BJ (cell line): ENCODE data around the gene PEPD. TPM values are rescaled to one million over a fixed set of nuclear protein-coding genes. Genes with fewer than 3 reads are reported as not detected.

Experiments
- CTCF ChIA-PET: fragments of 350-600 bp; formaldehyde crosslinking; extraction: SDS; loops from one replicate; lab custom pipeline; 2021; ENCODE audit warnings: antibody characterized with exemption, inconsistent platforms; lab: Yijun Ruan, JAX
- POLR2A ChIA-PET: fragments of 300-600 bp; sonication (Branson Sonifier 250); formaldehyde crosslinking; extraction: SDS; loops from one replicate; lab custom pipeline; 2021; ENCODE audit warnings: antibody characterized with exemption; lab: Charles Lee
- DNase-seq: peaks from one replicate; pipeline ENCODE4 v3.0.0-alpha.2; 2011; ENCODE audit warnings: low read depth
- H3K27me3 ChIP-seq: 2 replicates; pipeline ENCODE4 v1.6.0; 2011; ENCODE audit warnings: low read length; ENCODE audit not compliant: control insufficient read depth, insufficient read depth
- H3K36me3 ChIP-seq: 2 replicates; pipeline ENCODE4 v1.5.1; 2011; ENCODE audit warnings: low read length; ENCODE audit not compliant: control insufficient read depth, insufficient read depth
- H3K4me3 ChIP-seq: 2 replicates; pipeline ENCODE4 v1.5.1; 2011; ENCODE audit warnings: low read depth, mild to moderate bottlenecking, control low read depth, low read length
- polyA plus RNA-seq: library from polyadenylated mRNA; depleted of rRNA; stranded (reverse); fragments of >200 nt; gene quantifications from 2 replicates; pipeline ENCODE4 v1.2.3, GENCODE V29; 2011
- TF ChIP-seq, protein P1 (sequence below): IDR thresholded peaks from 2 replicates; pipeline ENCODE4 v1.5.1; 2011; ENCODE audit warnings: low read depth, mild to moderate bottlenecking, control low read depth, inconsistent platforms, low read length, moderate library complexity; ENCODE audit not compliant: insufficient read depth

PEPD gene
- polyA plus RNA-seq, 1 experiment: 97.6 TPM

DNA sequence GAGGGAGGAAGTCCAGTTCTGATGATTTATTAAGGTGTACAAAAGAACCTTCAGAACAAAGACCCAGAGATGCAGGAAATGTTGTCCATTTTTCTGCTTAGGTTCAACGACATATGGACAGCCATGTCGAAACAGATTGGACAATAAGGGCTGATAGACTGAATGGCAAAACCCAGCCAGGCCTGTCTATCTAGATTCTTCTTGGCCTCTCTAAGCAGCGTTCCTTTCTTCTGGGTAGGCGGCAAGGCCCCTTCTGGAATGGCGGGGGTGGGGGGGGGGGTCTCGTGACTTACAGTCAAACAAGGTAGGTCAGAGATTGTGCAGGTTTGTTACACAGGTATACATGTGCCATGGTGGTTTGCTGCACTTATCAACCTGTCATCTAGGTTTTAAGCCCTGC is 39.7 kb upstream of the PEPD start:
- ChIA-PET CTCF (interaction anchor here (0.6 kb wide), 1 partner anchor 321 kb away, joined by 3 read pairs; no protein-coding TSS in a partner anchor), POLR2A (no interaction called here)
- TF ChIP-seq, protein P1, sequence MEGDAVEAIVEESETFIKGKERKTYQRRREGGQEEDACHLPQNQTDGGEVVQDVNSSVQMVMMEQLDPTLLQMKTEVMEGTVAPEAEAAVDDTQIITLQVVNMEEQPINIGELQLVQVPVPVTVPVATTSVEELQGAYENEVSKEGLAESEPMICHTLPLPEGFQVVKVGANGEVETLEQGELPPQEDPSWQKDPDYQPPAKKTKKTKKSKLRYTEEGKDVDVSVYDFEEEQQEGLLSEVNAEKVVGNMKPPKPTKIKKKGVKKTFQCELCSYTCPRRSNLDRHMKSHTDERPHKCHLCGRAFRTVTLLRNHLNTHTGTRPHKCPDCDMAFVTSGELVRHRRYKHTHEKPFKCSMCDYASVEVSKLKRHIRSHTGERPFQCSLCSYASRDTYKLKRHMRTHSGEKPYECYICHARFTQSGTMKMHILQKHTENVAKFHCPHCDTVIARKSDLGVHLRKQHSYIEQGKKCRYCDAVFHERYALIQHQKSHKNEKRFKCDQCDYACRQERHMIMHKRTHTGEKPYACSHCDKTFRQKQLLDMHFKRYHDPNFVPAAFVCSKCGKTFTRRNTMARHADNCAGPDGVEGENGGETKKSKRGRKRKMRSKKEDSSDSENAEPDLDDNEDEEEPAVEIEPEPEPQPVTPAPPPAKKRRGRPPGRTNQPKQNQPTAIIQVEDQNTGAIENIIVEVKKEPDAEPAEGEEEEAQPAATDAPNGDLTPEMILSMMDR: no peak
- no peak for DNase-seq
- H3K36me3 ChIP-seq: no peaks in the 10 kb centered on the region
- no peaks in the 10 kb centered on the region; the same call in 1 of the 2 replicates for H3K27me3 ChIP-seq
- H3K4me3 ChIP-seq: no peak overlapping the region

GRCh38 chr19:33559996-33560395 is 38.4 kb upstream of the PEPD start:
- POLR2A ChIA-PET: no interaction called here
- H3K4me3 ChIP-seq: no peak overlapping the region
- TF ChIP-seq, protein P1: no peak
- H3K27me3 ChIP-seq: no peaks in the 10 kb centered on the region; the same call in 1 of the 2 replicates
- no peak for DNase-seq
- CTCF ChIA-PET: no interaction called here
- no peaks in the 10 kb centered on the region for H3K36me3 ChIP-seq

DNA sequence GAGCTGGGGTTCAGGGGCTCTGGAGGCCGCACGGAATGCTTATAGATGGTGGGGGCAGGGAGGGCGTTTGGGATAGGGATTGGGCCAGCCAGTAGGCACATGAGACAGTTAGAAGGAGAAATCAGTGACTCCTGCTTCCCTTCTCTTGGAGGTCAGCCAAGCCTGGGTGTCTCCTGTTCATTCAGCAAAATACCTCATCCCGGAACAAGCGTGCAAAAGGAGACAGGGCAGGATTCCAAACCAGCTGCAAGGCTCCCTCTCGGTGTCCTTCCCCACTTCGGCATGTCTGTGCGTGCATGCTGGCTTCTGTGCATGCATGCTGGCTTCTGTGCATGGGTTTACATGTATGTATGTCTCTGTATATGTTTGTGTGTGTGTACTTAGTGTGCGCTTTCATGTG is 37.3 kb upstream of the PEPD start:
- DNase-seq: no peak
- H3K36me3 ChIP-seq: no peaks in the 10 kb centered on the region
- no peak overlapping the region for H3K4me3 ChIP-seq
- TF ChIP-seq, protein P1: no peak
- CTCF ChIA-PET: no interaction called here
- POLR2A ChIA-PET: no interaction called here
- H3K27me3 ChIP-seq: no peaks in the 10 kb centered on the region; the same call in 1 of the 2 replicates

DNA sequence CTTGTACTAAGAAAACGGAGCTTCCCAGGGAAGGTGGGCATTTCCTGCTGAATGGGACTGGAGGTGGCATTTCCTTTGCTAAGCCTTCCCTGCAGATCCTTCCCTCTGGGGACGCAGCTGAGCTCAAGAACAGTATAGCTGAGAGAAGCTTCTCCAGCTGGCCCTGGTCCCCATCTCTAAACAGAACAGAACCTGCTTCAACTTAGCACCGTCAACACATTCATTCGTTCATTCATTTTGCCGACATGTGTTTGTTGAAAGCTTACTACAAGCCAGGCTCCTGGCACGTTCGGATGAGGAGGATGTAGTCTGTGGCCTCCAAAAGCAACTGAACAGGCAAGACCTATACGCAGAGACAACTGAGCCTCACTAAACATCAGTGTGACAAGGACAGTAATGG is 36.6 kb upstream of the PEPD start:
- Histone ChIP-seq H3K27me3 (no peaks in the 10 kb centered on the region; the same call in 1 of the 2 replicates), H3K4me3 (no peak overlapping the region), H3K36me3 (no peaks in the 10 kb centered on the region)
- ChIA-PET CTCF (no interaction called here), POLR2A (no interaction called here)
- DNase-seq: no peak
- TF ChIP-seq, protein P1: no peak

GRCh38 chr19:33557720-33558119 is 36.1 kb upstream of the PEPD start:
- H3K27me3 ChIP-seq: no peaks in the 10 kb centered on the region; the same call in 1 of the 2 replicates
- POLR2A ChIA-PET: no interaction called here
- TF ChIP-seq, protein P1: no peak
- CTCF ChIA-PET: no interaction called here
- H3K36me3 ChIP-seq: no peaks in the 10 kb centered on the region
- no peak overlapping the region for H3K4me3 ChIP-seq
- no peak for DNase-seq
